ENCODE data around the gene PHF21A. TPM values are rescaled to one million over a fixed set of nuclear protein-coding genes. Genes with fewer than 3 reads are reported as not detected.

The PHF21A gene
- total and polyA plus RNA-seq, 2 of the 13 experiments (the other 11 are each of a cell fraction or from before 2014, with no cell fraction given), result 4.1 to 34.6 TPM

DNA sequence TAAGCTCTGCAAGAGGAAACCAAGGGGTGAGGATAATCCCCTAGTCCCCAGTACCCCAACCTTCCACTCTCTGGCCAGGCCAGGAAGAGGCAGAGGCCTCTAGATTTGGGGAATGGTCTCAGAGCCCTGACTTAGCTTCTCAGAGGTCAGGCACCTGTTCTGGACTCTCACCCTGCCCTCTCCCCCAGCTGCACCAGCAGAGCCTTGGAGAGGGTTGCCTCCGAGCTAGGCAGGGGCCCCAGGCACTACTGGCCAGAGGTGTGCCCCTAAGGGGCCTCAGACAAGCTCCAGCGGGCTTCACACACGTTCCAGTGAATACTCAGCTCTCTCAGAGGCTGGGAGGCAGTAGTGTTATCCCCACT lies 222.2 kb downstream of the PHF21A start:
- Histone ChIP-seq H3K4me1 (ENCODE audit: insufficient read depth, low read length) (peaks cover 46% of the 10 kb centered on the region), H3K9me3 (ENCODE audit: low read length) (no peaks in the 10 kb centered on the region), H2AFZ (ENCODE audit: low read length) (no peak overlapping the region), H3K4me2 (ENCODE audit: low read depth, low read length) (peak overlapping the region; percentile 63; the same call in 1 of the 2 replicates), H3K79me2 (ENCODE audit: insufficient read depth, low read length) (no peaks in the 10 kb centered on the region), H3K36me3 (replicated peaks in 1 of 2; ENCODE audit: control insufficient read depth in 1 of 2, insufficient read depth in 2 of 2, low read length in 2 of 2) (no peaks in the 10 kb centered on the region), H3K27me3 (ENCODE audit: control insufficient read depth in 1 of 2, insufficient read depth in 2 of 2, low read length in 2 of 2) (peaks cover 0 to 21% of the 10 kb centered on the region in 2 experiments; a peak in 1 of 5 replicates), H3K9ac (ENCODE audit: insufficient read depth, low read depth, low read length) (no peak overlapping the region), H3K4me3 (replicated peaks in 1 of 3; ENCODE audit: insufficient read depth in 1 of 3, low read depth in 2 of 3, low read length in 3 of 3) (no peak overlapping the region; a peak in 1 of 6 replicates), H3K27ac (ENCODE audit: extremely low read length, insufficient read depth, low read length) (no peak overlapping the region), H4K20me1 (ENCODE audit: insufficient read depth, low read length) (no peaks in the 10 kb centered on the region)
- intact Hi-C loops (cut with micrococcal nuclease; ENCODE audit: unreplicated experiment) (no loop called here), in situ Hi-C loops (cut with HindIII; ENCODE audit: extremely low pct_ligation_motif_present, low pct_unique_long_range_greater_than_20kb) (no loop called here)
- no CpG with 5 or more reads among the region's 3 CpGs for WGBS (ENCODE audit: low lambda C conversion rate)
- no TSS peak for BruUV-seq (replicated peaks)
- ATAC-seq (no peak), FAIRE-seq (no peak), DNase-seq (ENCODE audit: low spot score) (no peak)
- POLR2A ChIA-PET, result interaction anchor here (0.8 to 1.9 kb wide), 2 partner anchors 10 to 18 kb away, joined by 3 to 8 read pairs; partner anchors contain the start of gene PEX16
- CTCF ChIA-PET (ENCODE audit: low intra/inter-chr PET ratio, low total read pairs), result no interaction called here
- TF ChIP-seq ZNF143 (CRISPR knock-in tag; IDR thresholded peaks at IDR 0.05) (no peak), ZNF883 (CRISPR knock-in tag; IDR thresholded peaks at IDR 0.05; ENCODE audit: not compliant biosample characterization) (peak; percentile 29)

DNA sequence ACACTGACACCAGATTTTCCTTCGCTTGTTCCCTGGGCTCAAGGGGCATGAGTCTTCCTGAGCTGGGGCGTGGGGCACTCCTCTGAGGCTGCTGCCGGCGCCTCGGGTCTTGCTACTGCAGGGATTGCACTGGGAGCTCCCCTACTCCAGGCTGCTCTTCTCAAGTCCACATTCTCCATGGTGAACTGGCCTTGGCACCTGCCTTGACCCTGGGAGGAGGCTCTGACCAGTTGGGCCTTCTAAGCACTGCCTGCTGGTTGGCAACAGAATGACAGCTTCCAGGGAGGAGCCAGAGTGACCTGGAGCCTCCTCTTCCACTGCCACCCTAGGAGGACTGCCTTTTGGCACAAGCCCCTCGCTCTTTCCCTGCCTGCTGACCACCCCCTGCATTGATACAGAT lies 223.7 kb downstream of the PHF21A start:
- CTCF ChIA-PET (ENCODE audit: low intra/inter-chr PET ratio, low total read pairs), result no interaction called here
- Histone ChIP-seq H3K79me2 (ENCODE audit: insufficient read depth, low read length) (no peaks in the 10 kb centered on the region), H3K27me3 (ENCODE audit: control insufficient read depth in 1 of 2, insufficient read depth in 2 of 2, low read length in 2 of 2) (peaks cover 0 to 21% of the 10 kb centered on the region in 2 experiments; a peak in 1 of 5 replicates), H3K36me3 (replicated peaks in 1 of 2; ENCODE audit: control insufficient read depth in 1 of 2, insufficient read depth in 2 of 2, low read length in 2 of 2) (no peaks in the 10 kb centered on the region), H3K9me3 (ENCODE audit: low read length) (no peaks in the 10 kb centered on the region), H3K4me3 (replicated peaks in 1 of 3; ENCODE audit: insufficient read depth in 1 of 3, low read depth in 2 of 3, low read length in 3 of 3) (no peak overlapping the region), H3K4me2 (ENCODE audit: low read depth, low read length) (no peak overlapping the region), H3K4me1 (ENCODE audit: insufficient read depth, low read length) (peaks cover 55% of the 10 kb centered on the region), H3K27ac (ENCODE audit: extremely low read length, insufficient read depth, low read length) (no peak overlapping the region), H3K9ac (ENCODE audit: insufficient read depth, low read depth, low read length) (no peak overlapping the region), H2AFZ (ENCODE audit: low read length) (no peak overlapping the region), H4K20me1 (ENCODE audit: insufficient read depth, low read length) (no peaks in the 10 kb centered on the region)
- WGBS (ENCODE audit: low lambda C conversion rate), result 0% methylated on average over 1 of the region's 6 CpGs
- FAIRE-seq, result no peak
- BruUV-seq (replicated peaks), result no TSS peak
- no peak for DNase-seq (ENCODE audit: low spot score)
- in situ Hi-C loops (cut with HindIII; ENCODE audit: extremely low pct_ligation_motif_present, low pct_unique_long_range_greater_than_20kb) (no loop called here), intact Hi-C loops (cut with micrococcal nuclease; ENCODE audit: unreplicated experiment) (no loop called here)
- ATAC-seq, result peak; percentile 18
- POLR2A ChIA-PET, result interaction anchor here (0.8 to 1.9 kb wide), 2 partner anchors 24 to 51 kb away, joined by 3 to 5 read pairs; partner anchors contain the start of gene CRY2
- TF ChIP-seq SP2 (CRISPR knock-in tag; IDR thresholded peaks at IDR 0.05), result no peak
- peak; percentile 48; the same call in 1 of the 2 replicates for TF ChIP-seq ZNF263 (CRISPR knock-in tag; IDR thresholded peaks at IDR 0.05)
